Liver (tissue), 9 donors: ENCODE measurements around the gene CFAP54. TPM values are rescaled to one million over a fixed set of nuclear protein-coding genes. Genes with fewer than 3 reads are reported as not detected.

Experiments
- DNase-seq: peaks from one replicate; pipeline ENCODE4 v3.0.0-alpha.2; 2017; ENCODE audit warnings: low spot score
- H3K27ac ChIP-seq, 2 donors: one replicate each; pipeline ENCODE4 v1.7.0; 2013; ENCODE audit warnings: inconsistent platforms in 2 of 2, low read length in 2 of 2, control low read depth in 1 of 2, low read depth in 1 of 2, mild to moderate bottlenecking in 1 of 2
- H3K27me3 ChIP-seq, 4 donors: one replicate each; pipeline versions ENCODE4 v1.6.1 to v1.7.0; 2013; ENCODE audit warnings: low read length in 3 of 4, inconsistent platforms in 1 of 4, mild to moderate bottlenecking in 1 of 4, moderate library complexity in 1 of 4; ENCODE audit not compliant: control insufficient read depth in 4 of 4, insufficient read depth in 4 of 4
- H3K36me3 ChIP-seq, 4 donors: one replicate each; pipeline versions ENCODE4 v1.6.1 to v1.7.0; 2013; ENCODE audit warnings: low read length in 3 of 4, mild to moderate bottlenecking in 3 of 4, low read depth in 1 of 4, moderate library complexity in 1 of 4; ENCODE audit not compliant: control insufficient read depth in 4 of 4, insufficient read depth in 3 of 4
- H3K4me1 ChIP-seq, 4 donors: one replicate each; pipeline versions ENCODE4 v1.6.1 to v1.7.0; 2013; ENCODE audit warnings: low read length in 3 of 4, mild to moderate bottlenecking in 3 of 4, moderate library complexity in 1 of 4; ENCODE audit not compliant: control insufficient read depth in 4 of 4, insufficient read depth in 4 of 4
- H3K4me3 ChIP-seq, 3 donors: one replicate each; pipeline versions ENCODE4 v1.6.1 to v1.7.0; 2013; ENCODE audit warnings: low read length in 3 of 3, control low read depth in 1 of 3, low read depth in 1 of 3, mild to moderate bottlenecking in 1 of 3
- H3K9ac ChIP-seq, 2 donors: one replicate each; pipeline ENCODE4 v1.7.0; 2013; ENCODE audit warnings: low read length in 2 of 2, mild to moderate bottlenecking in 2 of 2, moderate library complexity in 2 of 2, control low read depth in 1 of 2, low read depth in 1 of 2
- H3K9me3 ChIP-seq, 4 donors: one replicate each; pipeline versions ENCODE4 v1.6.1 to v1.7.0; 2013; ENCODE audit warnings: low read length in 3 of 4; ENCODE audit not compliant: control insufficient read depth in 4 of 4
- ATF3 ChIP-seq: IDR thresholded peaks from 2 replicates; pipeline ENCODE4 v1.6.1; 2016; ENCODE audit warnings: antibody characterized with exemption
- GABPA ChIP-seq, 2 donors: IDR thresholded peaks in 1 of 2; conservative IDR thresholded peaks in 1 of 2; 2 replicates each; pipeline ENCODE4 v1.6.1; 2016; ENCODE audit warnings: antibody characterized with exemption in 2 of 2, mild to moderate bottlenecking in 1 of 2, moderate library complexity in 1 of 2
- HNF4G ChIP-seq: IDR thresholded peaks from 2 replicates; pipeline ENCODE4 v1.6.1; 2016; ENCODE audit warnings: antibody characterized with exemption
- JUND ChIP-seq, 2 donors: IDR thresholded peaks; 2 replicates each; pipeline ENCODE4 v1.6.1; 2016; ENCODE audit warnings: antibody characterized with exemption in 2 of 2
- MAX ChIP-seq: IDR thresholded peaks from 2 replicates; pipeline ENCODE4 v1.6.1; 2016; ENCODE audit warnings: antibody characterized with exemption
- NR2F2 ChIP-seq: IDR thresholded peaks from 2 replicates; pipeline ENCODE4 v1.6.1; 2016; ENCODE audit warnings: antibody characterized with exemption
- RAD21 ChIP-seq, 2 donors: IDR thresholded peaks; 2 replicates each; pipeline ENCODE4 v1.6.1; 2016; ENCODE audit warnings: antibody characterized with exemption in 2 of 2, mild to moderate bottlenecking in 2 of 2
- TAF1 ChIP-seq: conservative IDR thresholded peaks from 2 replicates; pipeline ENCODE4 v1.6.1; 2016; ENCODE audit warnings: antibody characterized with exemption, mild to moderate bottlenecking
- YY1 ChIP-seq: IDR thresholded peaks from 2 replicates; pipeline ENCODE4 v1.6.1; 2016; ENCODE audit warnings: antibody characterized with exemption, mild to moderate bottlenecking
- WGBS: extraction: QIAGEN DNeasy Blood & Tissue Kit; methylation state at CpG from one replicate; pipeline ENCODE4 v1.1.7; 2013; 5-methylcytosine and 5-hydroxymethylcytosine counted together
- polyA plus RNA-seq, 2 donors: library from polyadenylated mRNA; stranded (reverse) in 1 of 2; unstranded in 1 of 2; fragments of 200-250 nt in 1 of 2; fragments of >200 nt in 1 of 2; fragmentation: Nextera tagmentation in 1 of 2; extraction: Ambion mirVana in 1 of 2; gene quantifications; one replicate each; pipeline versions ENCODE4 v1.2.1 to v1.2.3, GENCODE V29; 2013 to 2015
- total RNA-seq, 2 donors: library from RNA; depleted of rRNA; stranded (reverse); fragments of >200 nt; gene quantifications; one replicate each; pipeline ENCODE4 v1.2.3, GENCODE V29; 2014
- TF ChIP-seq, protein P1 (sequence below): IDR thresholded peaks from 2 replicates; pipeline ENCODE4 v1.6.1; 2016; ENCODE audit warnings: antibody characterized with exemption
- TF ChIP-seq, protein P2 (sequence below): fragments of 150-350 bp; IDR thresholded peaks from 2 replicates; pipeline ENCODE4 v1.5.1; 2017; ENCODE audit warnings: improper control_type of control experiment, low read depth, low read length; ENCODE audit not compliant: missing input control
- donor health status: healthy.
- donor health status: healthy.
- donor health status: healthy.
- donor health status: healthy.
- donor health status: healthy.

The CFAP54 gene
- total and polyA plus RNA-seq, 4 donors = 0.01 to 0.19 (median 0.15) TPM

DNA sequence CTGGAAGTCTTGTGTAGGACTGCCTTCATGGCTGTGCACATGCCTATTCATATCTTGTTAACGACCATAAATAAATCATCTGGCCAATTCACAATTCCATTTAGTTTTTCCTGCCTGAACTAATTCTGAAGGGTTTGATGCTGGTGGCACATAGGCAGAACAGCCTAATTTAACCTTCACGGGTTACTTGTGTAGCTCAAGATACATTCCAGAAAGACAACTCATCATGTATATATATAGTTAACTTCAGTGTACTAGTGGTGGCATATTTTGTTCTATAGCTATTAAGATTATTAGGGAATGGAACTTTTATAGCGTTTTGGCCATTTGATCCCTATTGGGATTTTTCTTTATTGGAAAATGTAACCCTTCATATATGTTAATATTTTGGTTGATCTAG, 31.4 kb downstream of the CFAP54 start:
- Histone ChIP-seq H3K4me1 (peaks cover 0 to 2% (median 0%) of the 10 kb centered on the region in 4 donors), H3K9ac (no peak overlapping the region), H3K27me3 (no peaks in the 10 kb centered on the region), H3K9me3 (no peaks in the 10 kb centered on the region), H3K36me3 (no peaks in the 10 kb centered on the region), H3K4me3 (no peak overlapping the region), H3K27ac (no peak overlapping the region)
- WGBS = 80% methylated on average over 3 of the region's 3 CpGs
- no peak for DNase-seq
- TF ChIP-seq HNF4G (no peak), ATF3 (no peak), TAF1 (no peak), RAD21 (IDR thresholded peaks at IDR 0.05) (no peak), JUND (IDR thresholded peaks at IDR 0.05) (no peak)
- TF ChIP-seq, protein P1, sequence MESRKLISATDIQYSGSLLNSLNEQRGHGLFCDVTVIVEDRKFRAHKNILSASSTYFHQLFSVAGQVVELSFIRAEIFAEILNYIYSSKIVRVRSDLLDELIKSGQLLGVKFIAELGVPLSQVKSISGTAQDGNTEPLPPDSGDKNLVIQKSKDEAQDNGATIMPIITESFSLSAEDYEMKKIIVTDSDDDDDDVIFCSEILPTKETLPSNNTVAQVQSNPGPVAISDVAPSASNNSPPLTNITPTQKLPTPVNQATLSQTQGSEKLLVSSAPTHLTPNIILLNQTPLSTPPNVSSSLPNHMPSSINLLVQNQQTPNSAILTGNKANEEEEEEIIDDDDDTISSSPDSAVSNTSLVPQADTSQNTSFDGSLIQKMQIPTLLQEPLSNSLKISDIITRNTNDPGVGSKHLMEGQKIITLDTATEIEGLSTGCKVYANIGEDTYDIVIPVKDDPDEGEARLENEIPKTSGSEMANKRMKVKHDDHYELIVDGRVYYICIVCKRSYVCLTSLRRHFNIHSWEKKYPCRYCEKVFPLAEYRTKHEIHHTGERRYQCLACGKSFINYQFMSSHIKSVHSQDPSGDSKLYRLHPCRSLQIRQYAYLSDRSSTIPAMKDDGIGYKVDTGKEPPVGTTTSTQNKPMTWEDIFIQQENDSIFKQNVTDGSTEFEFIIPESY = no peak

DNA sequence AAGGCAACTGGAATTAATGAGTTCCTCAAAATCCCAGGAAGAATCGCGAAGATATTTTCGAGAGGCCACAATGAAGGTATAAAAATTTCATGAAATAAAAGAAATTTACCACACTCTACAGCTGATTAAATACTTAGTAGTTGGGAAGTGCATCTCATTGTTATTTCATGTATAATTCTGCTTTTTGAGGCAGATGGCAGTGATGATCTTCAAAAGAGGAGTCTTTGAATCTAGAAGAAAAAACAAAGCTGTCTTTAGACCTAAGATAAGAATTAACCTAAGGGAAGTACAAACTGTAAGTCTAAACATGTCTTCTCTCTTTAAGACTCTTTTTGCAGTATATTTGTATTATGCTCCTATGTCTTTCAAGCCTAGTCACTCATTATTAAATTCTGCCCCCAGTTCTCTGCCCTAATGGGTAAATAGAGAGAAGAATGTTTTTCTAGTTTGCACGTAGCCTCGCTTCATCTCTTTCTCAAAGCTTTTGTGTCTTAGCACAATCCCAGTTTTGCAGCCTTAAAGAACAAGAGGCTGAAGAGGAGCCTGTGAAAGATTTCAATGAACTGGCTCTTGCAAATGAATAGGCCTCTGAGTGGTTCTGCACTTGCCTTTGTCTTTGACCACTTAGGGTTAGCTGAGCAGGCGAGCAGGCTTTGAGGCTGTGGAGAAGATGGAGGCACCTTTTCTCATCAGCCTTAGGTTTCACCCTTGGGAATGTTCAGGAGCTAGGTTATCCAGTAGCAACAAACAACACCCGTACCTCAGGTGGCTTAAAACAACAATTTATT, 32.7 kb downstream of the CFAP54 start:
- Histone ChIP-seq H3K9me3 (no peaks in the 10 kb centered on the region), H3K4me3 (no peak overlapping the region), H3K9ac (no peak overlapping the region), H3K27ac (no peak overlapping the region), H3K4me1 (no peaks in the 10 kb centered on the region), H3K36me3 (no peaks in the 10 kb centered on the region), H3K27me3 (no peaks in the 10 kb centered on the region)
- no peak for DNase-seq
- WGBS = 94% methylated on average over 7 of the region's 7 CpGs
- no peak for TF ChIP-seq MAX

DNA sequence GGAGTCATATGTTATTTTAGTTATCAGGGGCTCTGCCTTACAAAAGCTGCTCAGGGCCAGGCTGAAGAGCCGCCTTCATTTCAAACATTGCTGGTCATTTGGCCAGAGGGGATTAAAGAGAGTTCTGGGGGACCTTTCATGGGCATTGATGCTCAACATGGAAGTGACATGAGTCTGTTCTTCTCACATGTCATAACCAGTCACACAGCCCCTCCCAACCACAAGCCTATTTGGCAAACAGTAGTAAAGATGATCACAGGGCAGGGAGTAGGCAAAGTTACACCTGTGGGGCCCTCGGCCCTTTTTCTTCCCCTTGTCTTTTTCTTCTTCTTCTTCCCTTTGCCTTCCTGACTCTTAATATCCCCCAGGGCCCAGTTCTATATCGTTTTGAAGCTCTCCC, 33.3 kb downstream of the CFAP54 start:
- WGBS = 77% methylated on average over 3 of the region's 3 CpGs
- Histone ChIP-seq H3K9me3 (no peaks in the 10 kb centered on the region), H3K36me3 (no peaks in the 10 kb centered on the region), H3K27ac (no peak overlapping the region), H3K4me1 (no peaks in the 10 kb centered on the region), H3K27me3 (no peaks in the 10 kb centered on the region), H3K9ac (no peak overlapping the region), H3K4me3 (no peak overlapping the region)
- no peak for DNase-seq
- TF ChIP-seq YY1 (no peak), GABPA (IDR thresholded peaks at IDR 0.05 in 1 of 2, conservative IDR thresholded peaks at IDR 0.05 in 1 of 2) (no peak), RAD21 (IDR thresholded peaks at IDR 0.05) (no peak), NR2F2 (no peak), HNF4G (no peak), TAF1 (no peak)
- TF ChIP-seq, protein P2, sequence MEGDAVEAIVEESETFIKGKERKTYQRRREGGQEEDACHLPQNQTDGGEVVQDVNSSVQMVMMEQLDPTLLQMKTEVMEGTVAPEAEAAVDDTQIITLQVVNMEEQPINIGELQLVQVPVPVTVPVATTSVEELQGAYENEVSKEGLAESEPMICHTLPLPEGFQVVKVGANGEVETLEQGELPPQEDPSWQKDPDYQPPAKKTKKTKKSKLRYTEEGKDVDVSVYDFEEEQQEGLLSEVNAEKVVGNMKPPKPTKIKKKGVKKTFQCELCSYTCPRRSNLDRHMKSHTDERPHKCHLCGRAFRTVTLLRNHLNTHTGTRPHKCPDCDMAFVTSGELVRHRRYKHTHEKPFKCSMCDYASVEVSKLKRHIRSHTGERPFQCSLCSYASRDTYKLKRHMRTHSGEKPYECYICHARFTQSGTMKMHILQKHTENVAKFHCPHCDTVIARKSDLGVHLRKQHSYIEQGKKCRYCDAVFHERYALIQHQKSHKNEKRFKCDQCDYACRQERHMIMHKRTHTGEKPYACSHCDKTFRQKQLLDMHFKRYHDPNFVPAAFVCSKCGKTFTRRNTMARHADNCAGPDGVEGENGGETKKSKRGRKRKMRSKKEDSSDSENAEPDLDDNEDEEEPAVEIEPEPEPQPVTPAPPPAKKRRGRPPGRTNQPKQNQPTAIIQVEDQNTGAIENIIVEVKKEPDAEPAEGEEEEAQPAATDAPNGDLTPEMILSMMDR = no peak
- TF ChIP-seq, protein P1 = no peak
